Right lobe of liver (tissue), 4 donors: ENCODE measurements around the gene NR6A1.

ENCODE experiments used
- POLR2A ChIP-seq: fragments of 450-650 bp; IDR thresholded peaks from one replicate; pipeline ENCODE4 v1.6.1; 2017; ENCODE audit warnings: antibody characterized with exemption, mild to moderate bottlenecking
- TF ChIP-seq, protein P1 (sequence below), 4 donors: fragments of 200-600 bp in 3 of 4; fragments of 450-650 bp in 1 of 4; IDR thresholded peaks; one replicate each; pipeline versions ENCODE4 v1.5.1 to v1.8.0; 2016 to 2022; ENCODE audit warnings: antibody characterized with exemption in 4 of 4, mild to moderate bottlenecking in 2 of 4
- donor health status: DM: no; HTN: no; CAD: no.
- donor health status: DM: no; HTN: no; CAD: no.
- donor health status: DM: no; HTN: yes; CAD: no.

GRCh38 chr9:124500796-124501611, 270.1 kb downstream of the NR6A1 start:
- TF ChIP-seq, protein P1, sequence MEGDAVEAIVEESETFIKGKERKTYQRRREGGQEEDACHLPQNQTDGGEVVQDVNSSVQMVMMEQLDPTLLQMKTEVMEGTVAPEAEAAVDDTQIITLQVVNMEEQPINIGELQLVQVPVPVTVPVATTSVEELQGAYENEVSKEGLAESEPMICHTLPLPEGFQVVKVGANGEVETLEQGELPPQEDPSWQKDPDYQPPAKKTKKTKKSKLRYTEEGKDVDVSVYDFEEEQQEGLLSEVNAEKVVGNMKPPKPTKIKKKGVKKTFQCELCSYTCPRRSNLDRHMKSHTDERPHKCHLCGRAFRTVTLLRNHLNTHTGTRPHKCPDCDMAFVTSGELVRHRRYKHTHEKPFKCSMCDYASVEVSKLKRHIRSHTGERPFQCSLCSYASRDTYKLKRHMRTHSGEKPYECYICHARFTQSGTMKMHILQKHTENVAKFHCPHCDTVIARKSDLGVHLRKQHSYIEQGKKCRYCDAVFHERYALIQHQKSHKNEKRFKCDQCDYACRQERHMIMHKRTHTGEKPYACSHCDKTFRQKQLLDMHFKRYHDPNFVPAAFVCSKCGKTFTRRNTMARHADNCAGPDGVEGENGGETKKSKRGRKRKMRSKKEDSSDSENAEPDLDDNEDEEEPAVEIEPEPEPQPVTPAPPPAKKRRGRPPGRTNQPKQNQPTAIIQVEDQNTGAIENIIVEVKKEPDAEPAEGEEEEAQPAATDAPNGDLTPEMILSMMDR (IDR thresholded peaks at IDR 0.05), result no peak
- no peak for TF ChIP-seq POLR2A
